DMS153 (cell line): ENCODE measurements around the gene ACTN4.
A peak's percentile ranks its signal among the peaks of the same experiment; 100 is the strongest.
"Not testable (repeated sequence)": the region's sequence is repeated elsewhere in the genome, so short reads cannot be mapped to it uniquely, and the experiment has no call there.

Experiments
- DNase-seq: peaks from one replicate; lab custom pipeline; 2025; lab: John Stamatoyannopoulos, UW

ACTN4 gene

GRCh38 chr19:38647368-38647965, at the start of gene ACTN4:
Gene ACTN4 (plus strand): TSS chr19:38647649. CDS start chr19:38647746, 97 bp downstream.
- peak; percentile 94 for DNase-seq

GRCh38 chr19:38599722-38600121, 47.7 kb upstream of the ACTN4 start:
- no peak for DNase-seq

- DNase-seq = not testable (repeated sequence)
Measured at GRCh38 chr19:38602856-38603255, 44.6 kb upstream of the ACTN4 start.

DNA sequence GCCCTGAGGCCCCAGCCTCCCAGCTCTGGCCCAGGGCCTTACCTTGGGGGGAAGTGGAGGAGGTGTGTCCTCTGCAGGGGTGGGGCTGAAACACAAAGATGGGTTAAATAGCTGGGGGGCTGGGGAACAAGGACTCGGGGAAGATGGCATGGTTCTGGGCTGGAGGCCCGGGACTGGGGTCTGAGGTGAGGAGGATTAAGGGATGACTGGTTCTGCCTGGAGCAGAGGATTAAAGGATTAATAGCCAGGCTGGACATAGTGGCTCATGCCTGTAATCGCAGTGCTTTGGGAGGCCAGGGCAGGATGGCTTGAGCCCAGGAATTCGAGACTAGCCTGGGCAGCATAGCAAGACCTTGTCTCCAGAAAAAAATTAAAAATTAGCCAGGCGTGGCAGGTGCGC, 41.3 kb upstream of the ACTN4 start:
- no peak for DNase-seq

DNA sequence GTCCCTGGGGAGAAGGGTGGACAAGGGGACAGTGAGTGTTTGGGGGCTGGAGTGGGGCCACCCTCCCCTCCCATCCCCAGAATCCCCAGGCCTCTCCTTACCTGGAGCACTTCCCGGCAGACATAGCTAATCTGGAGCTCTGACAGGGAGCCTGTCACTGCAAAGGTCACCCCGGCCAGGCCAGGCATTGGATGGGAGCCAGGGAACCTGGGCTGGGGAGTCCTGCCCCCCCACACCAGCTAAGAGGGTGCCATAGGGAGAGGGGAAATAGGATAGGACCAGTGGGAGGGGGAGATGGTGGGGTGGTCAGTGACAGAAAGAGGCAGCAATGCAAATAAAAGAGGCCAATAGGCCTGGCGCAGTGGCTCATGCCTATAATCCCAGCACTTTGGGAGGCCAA, 33.2 kb upstream of the ACTN4 start:
- DNase-seq = no peak

DNA sequence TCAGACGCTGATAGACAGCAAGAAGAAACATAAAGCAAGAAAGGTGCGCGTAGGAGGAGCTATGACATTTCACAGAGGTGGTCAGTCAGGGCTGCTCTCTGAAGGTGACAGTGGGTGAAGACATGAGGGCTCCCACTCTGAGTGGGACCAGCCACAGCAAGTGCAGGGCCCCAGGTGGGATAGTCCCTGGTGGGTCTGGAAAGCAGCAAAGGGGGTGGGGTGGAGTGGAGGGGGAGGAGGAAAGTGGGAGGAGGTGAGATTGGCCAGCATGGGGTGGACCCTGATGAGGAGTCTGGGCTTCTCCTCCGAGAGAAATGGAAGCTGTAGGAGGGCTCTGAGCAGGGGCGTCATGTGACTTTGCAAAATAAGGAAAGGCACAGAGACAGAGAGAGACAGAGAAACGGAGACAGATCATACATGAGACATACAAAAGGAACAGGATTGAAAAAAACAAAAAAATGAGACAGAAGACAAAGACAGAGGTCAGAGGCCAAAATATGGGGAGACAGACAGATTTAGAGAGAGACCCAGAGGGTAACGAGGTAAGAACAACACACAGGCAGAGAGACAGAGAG, 32.4 kb upstream of the ACTN4 start:
- DNase-seq = no peak

DNA sequence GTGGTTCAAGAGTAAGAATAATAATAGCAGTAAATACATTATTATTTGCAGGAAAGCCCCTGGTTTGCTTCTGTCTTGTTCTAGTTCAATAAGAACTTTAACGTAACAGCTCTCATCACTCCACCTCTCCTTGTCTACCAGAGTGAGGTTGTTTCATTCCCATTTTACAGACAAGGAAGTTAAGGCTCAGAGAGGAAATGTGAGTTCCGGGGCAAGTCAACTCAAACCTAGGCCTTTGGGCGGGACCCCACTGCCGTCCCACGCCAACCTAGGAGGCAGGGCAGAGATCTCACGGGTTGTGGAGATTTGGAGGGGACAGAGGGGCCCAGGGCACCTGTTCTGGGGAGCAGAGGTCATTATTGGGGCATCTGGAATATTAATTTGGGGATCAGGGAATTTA, 31.2 kb upstream of the ACTN4 start:
- no peak for DNase-seq

GRCh38 chr19:38617283-38617763, 30.1 kb upstream of the ACTN4 start:
- no peak for DNase-seq

- DNase-seq = no peak
Measured at GRCh38 chr19:38617764-38618589, 29.5 kb upstream of the ACTN4 start, which contains the start of gene MAP4K1. Gene MAP4K1 (minus strand): TSS chr19:38617953. CDS start chr19:38617895, 58 bp downstream.

- peak; percentile 97 for DNase-seq
Measured at GRCh38 chr19:38618590-38619360, 28.7 kb upstream of the ACTN4 start, which contains the start of gene EIF3K. Gene EIF3K (plus strand): TSS chr19:38619188. CDS start chr19:38619269, 81 bp downstream.

DNA sequence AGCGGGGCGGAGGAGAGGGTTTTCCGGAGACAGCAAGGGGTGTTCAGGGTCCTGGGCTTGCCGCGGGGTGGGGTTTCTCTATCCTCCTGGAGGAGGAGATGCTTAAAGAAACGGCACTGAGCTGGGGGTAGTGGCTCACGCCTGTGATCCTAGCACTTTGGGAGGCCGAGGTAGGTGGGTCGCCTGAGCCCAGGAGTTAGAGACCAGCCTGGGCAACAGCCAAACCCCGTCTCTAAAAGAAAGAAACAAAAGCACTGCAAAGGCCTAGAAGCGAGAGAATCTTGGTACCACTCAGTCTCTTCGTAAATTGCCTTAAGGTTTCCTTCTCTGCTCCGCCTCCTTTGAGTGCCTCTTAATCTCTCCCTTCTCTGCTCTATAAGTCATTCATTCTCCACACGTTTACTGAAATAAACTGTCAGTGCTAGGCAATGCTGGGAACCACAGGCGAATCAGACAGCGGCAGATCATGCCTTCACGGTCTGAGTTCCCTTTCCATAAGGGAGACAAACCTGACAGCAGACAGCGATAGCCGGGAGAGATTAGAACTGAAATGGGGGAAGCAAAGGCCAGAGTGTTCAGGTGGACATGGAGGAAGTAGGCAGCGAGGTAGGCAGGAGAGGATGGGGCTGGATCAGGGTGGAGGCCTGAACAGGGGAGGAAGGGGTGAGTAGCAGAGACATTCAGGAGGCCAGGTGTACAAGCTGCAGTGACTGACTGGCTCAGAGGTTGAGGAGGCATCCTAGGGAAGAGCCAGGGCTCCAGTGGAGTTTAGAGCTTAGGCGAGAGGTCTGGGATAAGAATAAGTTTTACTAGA, 27.9 kb upstream of the ACTN4 start:
- DNase-seq = no peak

GRCh38 chr19:38624822-38625221, 22.6 kb upstream of the ACTN4 start:
- no peak for DNase-seq

DNA sequence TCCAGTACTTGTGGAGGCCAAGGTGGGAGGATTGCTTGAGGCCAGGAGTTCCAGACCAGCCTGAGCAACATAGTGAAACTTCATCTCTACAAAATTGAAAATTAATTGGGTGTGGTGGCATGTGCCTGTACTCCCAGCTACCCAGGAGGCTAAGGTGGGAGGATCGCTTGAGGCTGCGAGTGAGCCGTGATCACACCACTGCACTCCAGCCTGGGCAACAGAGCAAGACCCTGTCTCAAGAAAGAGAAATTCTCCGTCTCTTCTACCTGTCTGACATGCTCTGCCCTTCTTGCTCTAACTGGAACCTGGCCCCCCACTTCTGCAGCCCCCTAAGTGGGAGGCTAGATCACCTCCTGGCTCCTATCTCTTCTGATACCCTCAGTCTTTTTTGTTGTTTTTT, 21.0 kb upstream of the ACTN4 start:
- no peak for DNase-seq

DNA sequence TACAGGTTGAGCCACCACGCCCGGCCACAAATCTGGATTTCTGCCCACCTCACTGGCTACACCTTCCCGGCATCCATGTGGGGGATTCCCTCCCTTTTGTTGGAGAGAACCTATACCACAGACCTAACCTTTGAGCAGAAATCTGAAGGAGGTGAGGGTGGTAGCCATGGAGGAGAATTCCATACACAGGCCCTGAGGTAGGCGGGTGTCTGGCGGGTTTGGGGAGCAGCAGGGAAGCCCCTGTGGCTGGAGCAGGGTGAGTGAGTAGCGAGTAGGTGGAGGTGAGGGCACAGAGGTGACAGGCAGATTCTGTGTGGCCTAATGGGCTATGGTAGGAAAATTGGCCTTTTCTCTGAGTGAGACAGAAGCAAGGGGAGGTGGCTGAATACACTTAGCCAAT, 17.9 kb upstream of the ACTN4 start:
- no peak for DNase-seq

DNA sequence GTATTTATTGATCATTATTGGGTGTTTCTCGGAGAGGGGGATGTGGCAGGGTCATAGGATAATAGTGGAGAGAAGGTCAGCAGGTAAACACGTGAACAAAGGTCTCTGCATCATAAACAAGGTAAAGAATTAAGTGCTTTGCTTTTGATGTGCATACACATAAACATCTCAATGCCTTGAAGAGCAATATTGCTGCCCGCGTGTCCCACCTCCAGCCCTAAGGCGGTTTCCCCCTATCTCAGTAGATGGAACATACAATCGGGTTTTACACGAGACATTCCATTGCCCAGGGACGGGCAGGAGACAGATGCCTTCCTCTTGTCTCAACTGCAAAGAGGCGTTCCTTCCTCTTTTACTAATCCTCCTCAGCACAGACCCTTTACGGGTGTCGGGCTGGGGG, 16.1 kb upstream of the ACTN4 start:
- not testable (repeated sequence) for DNase-seq

- DNase-seq = not testable (repeated sequence)
Measured at GRCh38 chr19:38631811-38632475, 15.5 kb upstream of the ACTN4 start.

- no peak for DNase-seq
Measured at GRCh38 chr19:38632476-38633213, 14.8 kb upstream of the ACTN4 start.

- DNase-seq = no peak
Measured at GRCh38 chr19:38634757-38635482, 12.5 kb upstream of the ACTN4 start.
